ENCODE measurements around the gene PDCD1LG2.
"Not testable (repeated sequence)": the region's sequence is repeated elsewhere in the genome, so short reads cannot be mapped to it uniquely, and the experiment has no call there.

The PDCD1LG2 gene

GRCh38 chr9:5510360-5510931 lies at the start of gene PDCD1LG2:
Gene PDCD1LG2, plus strand, starts transcription at chr9:5510531. Its CDS starts 12,016 bp downstream, at chr9:5522547.
- no peak within 1 kb of the TSS for H3K4me3 ChIP-seq (ENCODE audit: low read depth, low read length)

DNA sequence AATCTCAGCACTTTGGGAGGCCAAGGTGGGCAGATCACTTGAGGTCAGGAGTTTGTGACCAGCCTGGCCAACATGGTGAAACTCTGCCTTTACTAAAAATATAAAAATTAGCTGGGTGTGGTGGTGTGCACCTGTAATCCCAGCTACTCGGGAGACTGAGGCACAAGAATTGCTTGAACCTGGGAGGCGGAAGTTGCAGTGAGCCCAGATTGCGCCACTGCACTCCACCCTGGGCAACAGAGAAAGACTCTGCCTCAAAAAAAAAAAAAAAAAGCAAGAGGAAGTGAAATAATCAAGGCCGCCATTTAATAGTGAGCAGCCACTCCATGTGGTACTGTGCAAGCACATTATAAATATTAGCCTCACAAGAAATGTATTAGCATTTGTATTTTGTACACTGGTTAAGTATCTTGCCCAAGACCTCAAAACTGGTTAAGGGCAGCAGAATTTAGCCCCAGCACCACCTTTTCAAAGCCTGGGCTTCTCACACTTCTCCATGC lies 45.5 kb upstream of the PDCD1LG2 start:
- not testable (repeated sequence) for H3K4me3 ChIP-seq (ENCODE audit: low read depth, low read length)

GRCh38 chr9:5466005-5466404 lies 44.3 kb upstream of the PDCD1LG2 start:
- no peak overlapping the region for H3K4me3 ChIP-seq (ENCODE audit: low read depth, low read length)

DNA sequence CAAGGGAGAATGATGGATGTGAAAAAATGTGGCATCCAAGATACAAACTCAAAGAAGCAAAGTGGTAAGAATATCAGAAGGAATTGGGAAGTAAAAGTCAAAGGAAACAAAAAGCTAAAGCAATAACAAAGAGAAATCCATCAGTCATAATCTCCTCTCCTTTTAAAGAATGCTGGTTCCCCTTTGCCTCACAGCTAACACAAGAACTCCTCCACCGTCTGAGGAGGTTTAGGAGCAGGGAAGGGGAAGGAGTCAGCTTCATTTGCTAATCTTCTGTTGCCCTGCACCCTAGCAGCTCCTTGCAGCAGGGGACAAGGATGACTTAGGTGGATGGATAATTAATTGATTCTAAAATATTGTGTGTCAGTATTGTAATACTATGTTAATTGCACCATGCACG lies 43.6 kb upstream of the PDCD1LG2 start:
- no peak overlapping the region for H3K4me3 ChIP-seq (ENCODE audit: low read depth, low read length)

DNA sequence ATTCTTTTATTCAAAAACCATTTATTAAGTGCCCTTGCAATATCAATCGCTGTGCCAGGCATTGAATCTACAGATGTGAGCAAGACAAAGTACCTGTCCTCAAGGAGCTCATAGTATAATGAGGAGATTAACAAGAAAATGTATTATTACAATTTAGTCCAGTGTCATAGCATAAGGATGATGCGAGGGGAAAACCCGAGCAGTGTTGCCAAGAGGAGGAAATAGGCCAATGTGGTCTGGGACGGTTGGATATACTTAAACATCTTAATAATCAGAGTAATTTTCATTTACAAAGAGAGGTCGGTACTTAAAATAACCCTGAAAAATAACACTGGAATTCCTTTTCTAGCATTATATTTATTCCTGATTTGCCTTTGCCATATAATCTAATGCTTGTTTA lies 41.5 kb upstream of the PDCD1LG2 start:
- H3K4me3 ChIP-seq (ENCODE audit: low read depth, low read length) = no peak overlapping the region

DNA sequence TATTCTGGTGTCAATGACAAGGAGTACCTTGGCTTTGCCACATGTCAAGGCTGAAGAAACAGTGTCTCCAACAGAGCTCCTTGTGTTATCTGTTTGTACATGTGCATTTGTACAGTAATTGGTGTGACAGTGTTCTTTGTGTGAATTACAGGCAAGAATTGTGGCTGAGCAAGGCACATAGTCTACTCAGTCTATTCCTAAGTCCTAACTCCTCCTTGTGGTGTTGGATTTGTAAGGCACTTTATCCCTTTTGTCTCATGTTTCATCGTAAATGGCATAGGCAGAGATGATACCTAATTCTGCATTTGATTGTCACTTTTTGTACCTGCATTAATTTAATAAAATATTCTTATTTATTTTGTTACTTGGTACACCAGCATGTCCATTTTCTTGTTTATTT lies 40.2 kb upstream of the PDCD1LG2 start:
- H3K4me3 ChIP-seq (ENCODE audit: low read depth, low read length) = no peak overlapping the region

- no peak overlapping the region for H3K4me3 ChIP-seq (ENCODE audit: low read depth, low read length)
These were observed 39.5 kb upstream of the PDCD1LG2 start for GRCh38 chr9:5470816-5471215.

- not testable (repeated sequence) for H3K4me3 ChIP-seq (ENCODE audit: low read depth, low read length)
These were observed 34.7 kb upstream of the PDCD1LG2 start for GRCh38 chr9:5475611-5476010.

- no peak overlapping the region for H3K4me3 ChIP-seq (ENCODE audit: low read depth, low read length)
These were observed 32.1 kb upstream of the PDCD1LG2 start for GRCh38 chr9:5478206-5478605.

- H3K4me3 ChIP-seq (ENCODE audit: low read depth, low read length) = no peak overlapping the region
These were observed 30.2 kb upstream of the PDCD1LG2 start for GRCh38 chr9:5479994-5480694.

DNA sequence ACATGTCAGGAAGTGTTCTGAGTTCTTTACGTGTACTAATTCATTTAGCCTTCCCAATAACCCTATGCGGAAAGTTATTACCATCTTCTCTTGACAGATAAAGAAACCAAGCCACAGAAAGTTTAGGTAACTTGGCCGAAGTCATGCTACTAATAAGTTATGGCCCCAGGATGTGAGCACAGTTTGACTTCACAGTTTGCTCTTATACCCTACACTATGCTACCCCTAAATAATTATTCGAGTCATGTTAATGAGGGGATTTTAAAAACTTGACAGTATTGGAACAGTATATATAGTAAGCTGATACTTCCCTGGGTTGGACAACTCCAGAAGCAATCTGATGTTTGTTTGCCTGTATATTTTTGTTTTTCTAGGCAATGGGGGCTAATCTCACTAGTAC lies 29.4 kb upstream of the PDCD1LG2 start:
- no peak overlapping the region for H3K4me3 ChIP-seq (ENCODE audit: low read depth, low read length)

DNA sequence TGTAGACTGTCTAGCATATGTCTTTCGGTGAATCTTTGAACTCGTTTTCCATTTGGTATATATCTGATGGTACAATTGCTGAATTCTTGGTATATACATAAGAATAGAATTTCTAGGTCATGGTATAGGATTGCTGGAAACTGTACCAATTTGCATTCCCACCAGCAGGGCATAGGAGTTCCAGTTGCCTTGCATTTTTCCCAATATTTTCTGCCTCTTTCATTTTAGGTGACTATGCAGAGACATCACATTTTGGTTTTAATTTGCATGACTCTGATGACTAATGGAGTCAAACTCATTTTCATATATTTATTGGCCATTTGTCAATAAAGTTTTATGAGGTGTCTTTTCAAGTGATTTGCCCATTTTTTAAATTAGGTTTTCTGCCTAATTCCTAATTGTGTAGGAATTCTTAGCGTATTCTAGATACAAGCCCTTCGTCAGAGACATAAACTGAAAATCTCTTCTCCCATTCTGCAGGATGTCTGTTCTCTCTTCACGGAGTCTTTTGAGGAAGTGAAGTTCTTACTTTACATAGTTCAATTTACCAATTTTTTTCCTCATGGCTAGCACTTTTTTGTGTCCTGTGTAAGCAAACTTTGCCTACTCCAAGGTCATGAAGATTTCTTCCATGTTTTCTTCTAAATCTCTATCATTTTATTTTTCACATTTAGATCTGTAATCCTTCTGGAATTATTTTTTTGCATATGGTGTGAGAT lies 28.9 kb upstream of the PDCD1LG2 start:
- no peak overlapping the region for H3K4me3 ChIP-seq (ENCODE audit: low read depth, low read length)

DNA sequence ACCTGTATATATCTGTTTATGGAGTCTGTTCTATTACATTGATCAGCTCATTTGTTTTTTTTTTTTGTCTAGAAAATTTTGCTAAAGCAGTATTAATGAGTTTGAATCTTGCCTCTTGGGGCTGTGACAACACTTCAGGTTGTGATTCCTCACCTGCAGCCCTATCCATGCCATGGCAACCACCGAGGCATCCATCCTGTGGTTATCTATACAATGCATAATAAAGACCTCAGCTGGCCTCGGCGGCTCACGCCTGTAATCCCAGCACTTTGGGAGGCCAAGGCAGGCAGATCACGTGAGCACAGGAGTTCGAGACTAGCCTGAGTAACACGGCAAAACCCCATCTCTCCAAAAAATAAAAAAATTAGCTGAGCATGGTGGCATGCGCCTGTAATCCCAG lies 28.1 kb upstream of the PDCD1LG2 start:
- no peak overlapping the region for H3K4me3 ChIP-seq (ENCODE audit: low read depth, low read length)

DNA sequence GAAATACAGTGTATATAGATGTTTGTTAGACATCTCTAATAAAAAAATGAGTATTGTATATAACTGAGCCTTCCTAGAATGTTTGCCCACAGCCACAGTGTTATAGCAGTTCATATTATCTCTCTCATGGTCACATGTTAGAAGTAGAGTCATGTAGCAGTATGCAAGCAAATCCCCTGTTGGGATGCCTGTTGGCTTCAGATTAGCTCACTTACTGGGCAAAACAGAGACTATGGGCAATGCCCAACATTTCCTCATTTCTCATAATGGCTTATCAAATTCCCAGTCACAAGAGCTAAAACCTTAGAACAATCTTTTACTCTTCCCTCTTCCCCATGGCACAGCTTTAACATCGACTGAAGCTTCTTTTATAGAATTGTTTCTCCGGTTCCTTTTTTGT lies 27.0 kb upstream of the PDCD1LG2 start:
- no peak overlapping the region for H3K4me3 ChIP-seq (ENCODE audit: low read depth, low read length)

- H3K4me3 ChIP-seq (ENCODE audit: low read depth, low read length) = no peak overlapping the region
These were observed 24.8 kb upstream of the PDCD1LG2 start for GRCh38 chr9:5485378-5486085.

DNA sequence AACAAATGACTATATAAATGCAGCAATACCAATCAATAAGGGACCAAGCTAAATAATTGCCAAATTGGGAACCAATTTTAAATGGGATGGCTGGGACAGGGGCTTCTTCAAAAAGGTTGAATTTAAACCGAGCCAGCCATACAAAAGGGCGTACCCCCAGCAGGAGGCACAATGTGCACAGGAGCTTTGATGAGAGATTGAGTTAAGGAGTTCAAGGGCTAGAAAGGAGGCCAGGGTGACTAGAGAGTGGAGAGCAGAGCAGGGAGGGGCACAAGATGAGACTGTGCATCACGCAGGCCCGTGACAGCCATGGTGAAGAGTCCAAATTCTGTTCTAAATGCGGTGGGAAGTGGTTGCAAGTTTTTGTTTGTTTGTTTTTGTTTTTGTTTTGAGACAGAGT lies 23.3 kb upstream of the PDCD1LG2 start:
- H3K4me3 ChIP-seq (ENCODE audit: low read depth, low read length) = no peak overlapping the region

DNA sequence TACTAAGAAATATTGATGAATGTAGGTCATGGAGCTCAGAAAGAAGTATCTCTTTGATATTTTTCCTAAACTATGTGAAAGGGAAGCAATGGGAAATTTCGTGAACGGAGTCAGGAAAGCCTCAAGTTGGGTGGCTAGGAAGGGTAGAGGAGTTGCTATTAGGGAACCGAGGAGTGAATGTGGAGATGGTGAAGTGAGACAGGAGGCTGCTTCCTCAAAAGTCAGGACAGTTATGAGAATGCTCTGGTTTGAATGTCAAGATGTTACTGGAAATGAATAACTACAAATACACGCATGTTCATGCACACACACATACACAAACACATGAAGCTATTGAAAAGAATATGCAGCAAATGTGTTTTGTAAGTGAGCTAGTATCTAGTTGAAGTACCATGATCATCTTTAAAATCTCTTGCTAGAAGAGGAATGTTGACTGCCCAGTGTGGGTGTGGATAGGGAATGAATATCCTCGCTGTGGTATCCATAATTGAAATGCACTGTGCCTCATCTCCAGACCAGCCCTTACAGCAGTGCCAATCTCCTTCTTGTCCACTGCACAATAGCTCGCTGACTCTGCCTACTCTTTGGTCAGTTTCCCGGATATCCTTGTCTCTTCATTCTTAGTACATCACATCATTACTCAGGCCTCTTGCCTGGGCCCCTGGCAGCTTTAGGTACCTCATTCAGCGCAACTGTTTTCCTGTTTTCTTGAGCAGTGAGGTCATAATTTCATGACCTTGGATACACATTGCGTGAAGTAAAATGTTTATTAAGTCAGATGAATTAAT lies 21.9 kb upstream of the PDCD1LG2 start:
- no peak overlapping the region for H3K4me3 ChIP-seq (ENCODE audit: low read depth, low read length)

DNA sequence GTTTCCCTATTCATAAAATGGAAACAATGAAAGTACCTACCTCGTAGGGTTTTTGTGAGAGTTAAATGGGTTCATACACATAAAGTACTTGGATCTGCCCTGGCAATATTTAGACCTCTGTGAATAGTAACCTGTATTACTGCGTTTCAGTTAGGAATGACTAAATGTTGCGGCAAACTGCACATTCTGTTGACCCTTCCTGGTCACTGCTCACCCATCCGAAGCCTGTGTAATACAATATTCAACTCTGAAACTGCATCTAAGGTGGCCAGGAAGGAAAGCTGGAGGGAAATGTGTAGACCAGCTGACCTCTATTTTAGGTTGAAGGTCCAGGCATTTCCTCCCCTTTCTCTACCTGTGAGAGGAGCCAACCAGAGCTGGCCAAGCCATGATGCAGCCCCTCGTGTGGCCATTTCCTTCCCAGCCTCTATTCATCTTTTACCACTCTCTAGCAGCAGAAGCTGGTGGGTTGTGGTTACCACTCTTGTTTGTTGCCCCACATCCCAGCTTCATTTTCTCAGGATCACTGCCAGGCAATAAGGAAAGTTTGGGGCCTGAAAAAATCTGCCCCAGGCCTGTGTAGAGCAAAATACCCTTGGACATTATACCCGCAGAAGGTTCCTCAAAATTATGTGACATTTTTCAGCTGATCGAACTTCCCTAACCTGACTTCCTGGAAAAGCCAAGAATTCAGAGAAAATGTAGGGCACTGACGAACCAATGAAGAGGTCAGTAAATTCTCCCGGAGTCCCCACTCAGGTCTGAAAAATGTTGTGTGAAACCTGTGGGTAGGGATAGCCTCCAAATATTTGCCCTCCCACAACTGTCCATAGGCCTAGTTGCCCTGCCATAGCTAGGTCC lies 20.5 kb upstream of the PDCD1LG2 start:
- no peak overlapping the region for H3K4me3 ChIP-seq (ENCODE audit: low read depth, low read length)

- no peak overlapping the region for H3K4me3 ChIP-seq (ENCODE audit: low read depth, low read length)
These were observed 17.2 kb upstream of the PDCD1LG2 start for GRCh38 chr9:5492965-5493678.
